ENCODE data around the gene PKM. TPM values are rescaled to one million over a fixed set of nuclear protein-coding genes. Genes with fewer than 3 reads are reported as not detected.
A peak's percentile ranks its signal among the peaks of the same experiment; 100 is the strongest.

Gene PKM
- total RNA-seq, 1 donor = 2,299 TPM

GRCh38 chr15:72200395-72201237 lies 30.4 kb downstream of the PKM start:
- Histone ChIP-seq H3K9me3 (ENCODE audit: low read depth, low read length) (no peaks in the 10 kb centered on the region), H3K27ac (ENCODE audit: low read depth, low read length) (no peak overlapping the region), H3K79me2 (ENCODE audit: insufficient read depth, low read length) (peaks cover 25% of the 10 kb centered on the region), H4K20me1 (ENCODE audit: insufficient read depth, low read length) (peaks cover 78% of the 10 kb centered on the region), H3K27me3 (ENCODE audit: insufficient read depth, low read length) (no peaks in the 10 kb centered on the region), H3K4me2 (ENCODE audit: insufficient read depth, low read length) (no peak overlapping the region), H3K36me3 (ENCODE audit: insufficient read depth, low read length) (peaks cover 76% of the 10 kb centered on the region), H3K4me1 (ENCODE audit: insufficient read depth, low read length) (peaks cover 21% of the 10 kb centered on the region), H2AFZ (ENCODE audit: low read length) (no peak overlapping the region), H3K4me3 (ENCODE audit: insufficient read depth, low read length) (no peak overlapping the region)
- TF ChIP-seq CTCF (IDR thresholded peaks at IDR 0.05; ENCODE audit: extremely low read depth, low read depth, low read length) = no peak
- peak; percentile 26 for DNase-seq (ENCODE audit: insufficient read length, low spot score, missing footprints)

GRCh38 chr15:72199721-72200212 lies 31.2 kb downstream of the PKM start:
- Histone ChIP-seq H3K27ac (ENCODE audit: low read depth, low read length) (no peak overlapping the region), H2AFZ (ENCODE audit: low read length) (no peak overlapping the region), H3K9me3 (ENCODE audit: low read depth, low read length) (no peaks in the 10 kb centered on the region), H3K27me3 (ENCODE audit: insufficient read depth, low read length) (no peaks in the 10 kb centered on the region), H4K20me1 (ENCODE audit: insufficient read depth, low read length) (peaks cover 73% of the 10 kb centered on the region), H3K4me2 (ENCODE audit: insufficient read depth, low read length) (no peak overlapping the region), H3K79me2 (ENCODE audit: insufficient read depth, low read length) (peaks cover 20% of the 10 kb centered on the region), H3K4me3 (ENCODE audit: insufficient read depth, low read length) (no peak overlapping the region), H3K36me3 (ENCODE audit: insufficient read depth, low read length) (peaks cover 67% of the 10 kb centered on the region), H3K4me1 (ENCODE audit: insufficient read depth, low read length) (peaks cover 21% of the 10 kb centered on the region)
- DNase-seq (ENCODE audit: insufficient read length, low spot score, missing footprints) = peak; percentile 98
- TF ChIP-seq CTCF (IDR thresholded peaks at IDR 0.05; ENCODE audit: extremely low read depth, low read depth, low read length) = peak; percentile 87

GRCh38 chr15:72199205-72199515 lies 31.8 kb downstream of the PKM start:
- H4K20me1 ChIP-seq (ENCODE audit: insufficient read depth, low read length) = peaks cover 67% of the 10 kb centered on the region
- no peaks in the 10 kb centered on the region for H3K27me3 ChIP-seq (ENCODE audit: insufficient read depth, low read length)
- H3K36me3 ChIP-seq (ENCODE audit: insufficient read depth, low read length) = peaks cover 61% of the 10 kb centered on the region

More at GRCh38 chr15:72199205-72199515, 31.8 kb downstream of the PKM start:
- peaks cover 14% of the 10 kb centered on the region for H3K79me2 ChIP-seq (ENCODE audit: insufficient read depth, low read length)
- TF ChIP-seq CTCF (IDR thresholded peaks at IDR 0.05; ENCODE audit: extremely low read depth, low read depth, low read length) = no peak
- no peaks in the 10 kb centered on the region for H3K9me3 ChIP-seq (ENCODE audit: low read depth, low read length)
- H3K27ac ChIP-seq (ENCODE audit: low read depth, low read length) = no peak overlapping the region
- no peak overlapping the region for H3K4me3 ChIP-seq (ENCODE audit: insufficient read depth, low read length)
- H3K4me2 ChIP-seq (ENCODE audit: insufficient read depth, low read length) = no peak overlapping the region
- H2AFZ ChIP-seq (ENCODE audit: low read length) = no peak overlapping the region
- peak; percentile 59 for DNase-seq (ENCODE audit: insufficient read length, low spot score, missing footprints)
- H3K4me1 ChIP-seq (ENCODE audit: insufficient read depth, low read length) = peaks cover 15% of the 10 kb centered on the region
